ENCODE data around the gene ERGIC3. TPM values are rescaled to one million over a fixed set of nuclear protein-coding genes. Genes with fewer than 3 reads are reported as not detected.
"Not testable (repeated sequence)": the region's sequence is repeated elsewhere in the genome, so short reads cannot be mapped to it uniquely, and the experiment has no call there.

Gene ERGIC3
- total and polyA plus RNA-seq, 10 donors, result 127 to 179 (median 147) TPM

DNA sequence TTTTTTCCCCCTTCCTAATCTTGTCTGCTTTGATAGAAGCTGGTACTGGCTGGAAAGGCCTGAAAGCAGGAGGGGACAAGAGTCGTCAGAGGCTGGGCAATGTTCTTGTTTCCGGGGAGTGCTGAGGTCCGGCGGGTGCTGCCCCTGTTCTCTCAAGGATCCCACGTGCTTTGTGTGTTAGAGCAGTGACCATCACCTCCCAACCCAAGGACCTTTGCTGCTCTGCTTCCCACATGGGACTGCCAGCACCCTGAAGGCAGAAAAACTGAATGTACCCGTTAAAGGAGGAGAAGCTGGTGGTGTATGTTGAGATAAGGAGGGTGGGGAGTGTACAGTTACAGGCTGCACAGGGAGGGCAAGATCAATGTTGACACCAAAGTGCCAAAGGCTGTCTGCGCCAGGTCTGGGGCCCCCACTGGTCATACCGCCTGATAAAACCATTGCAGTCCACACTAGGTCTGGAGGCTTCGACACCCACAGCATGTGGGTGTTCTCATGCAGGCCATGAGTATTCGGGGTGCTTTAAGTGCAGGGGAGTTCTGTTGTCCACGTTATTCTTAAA, 27.4 kb upstream of the ERGIC3 start:
- no peak for DNase-seq
- Histone ChIP-seq H3K4me3 (no peak overlapping the region), H3K27me3 (replicated peaks in 1 of 7) (no peaks in the 10 kb centered on the region), H3K9me3 (no peaks in the 10 kb centered on the region), H3K36me3 (peaks cover 3 to 69% (median 59%) of the 10 kb centered on the region in 6 donors), H3K27ac (no peak overlapping the region), H3K4me1 (peaks cover 0 to 5% (median 0%) of the 10 kb centered on the region in 6 donors)
- TF ChIP-seq POLR2AphosphoS5 (IDR thresholded peaks at IDR 0.05), result no peak
- TF ChIP-seq POLR2A (IDR thresholded peaks at IDR 0.05), result no peak
- TF ChIP-seq, protein P1, sequence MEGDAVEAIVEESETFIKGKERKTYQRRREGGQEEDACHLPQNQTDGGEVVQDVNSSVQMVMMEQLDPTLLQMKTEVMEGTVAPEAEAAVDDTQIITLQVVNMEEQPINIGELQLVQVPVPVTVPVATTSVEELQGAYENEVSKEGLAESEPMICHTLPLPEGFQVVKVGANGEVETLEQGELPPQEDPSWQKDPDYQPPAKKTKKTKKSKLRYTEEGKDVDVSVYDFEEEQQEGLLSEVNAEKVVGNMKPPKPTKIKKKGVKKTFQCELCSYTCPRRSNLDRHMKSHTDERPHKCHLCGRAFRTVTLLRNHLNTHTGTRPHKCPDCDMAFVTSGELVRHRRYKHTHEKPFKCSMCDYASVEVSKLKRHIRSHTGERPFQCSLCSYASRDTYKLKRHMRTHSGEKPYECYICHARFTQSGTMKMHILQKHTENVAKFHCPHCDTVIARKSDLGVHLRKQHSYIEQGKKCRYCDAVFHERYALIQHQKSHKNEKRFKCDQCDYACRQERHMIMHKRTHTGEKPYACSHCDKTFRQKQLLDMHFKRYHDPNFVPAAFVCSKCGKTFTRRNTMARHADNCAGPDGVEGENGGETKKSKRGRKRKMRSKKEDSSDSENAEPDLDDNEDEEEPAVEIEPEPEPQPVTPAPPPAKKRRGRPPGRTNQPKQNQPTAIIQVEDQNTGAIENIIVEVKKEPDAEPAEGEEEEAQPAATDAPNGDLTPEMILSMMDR (IDR thresholded peaks at IDR 0.05 in 8 of 11, conservative IDR thresholded peaks at IDR 0.05 in 3 of 11), result no peak
- intact Hi-C loops (cut with DNase I; ENCODE audit: low total_unique reads), result no loop called here
- 81 to 92% (median 90%) methylated on average over 11 of the region's 11 CpGs for WGBS, 5 donors

DNA sequence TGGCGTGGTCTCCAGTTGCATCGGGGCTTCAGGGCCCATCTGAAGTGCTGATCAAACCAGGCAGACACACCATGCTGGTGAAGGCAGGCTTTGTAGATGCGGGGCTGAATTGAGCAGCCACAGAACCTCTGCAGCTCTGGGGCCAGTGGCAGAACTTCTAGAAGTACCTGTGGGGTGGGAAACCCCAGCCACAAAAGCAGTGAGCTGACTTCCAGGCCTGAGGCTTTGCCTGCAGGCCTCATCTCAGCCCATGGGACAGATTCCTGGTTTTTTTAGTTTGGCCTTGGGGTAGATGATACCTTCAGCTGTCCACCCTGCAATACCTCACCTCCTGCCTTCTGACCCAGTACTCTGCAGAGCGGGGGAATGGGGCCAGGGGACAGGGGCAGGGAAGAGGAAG, 26.5 kb upstream of the ERGIC3 start:
- intact Hi-C loops (cut with DNase I; ENCODE audit: low total_unique reads), result no loop called here
- Histone ChIP-seq H3K9me3 (no peaks in the 10 kb centered on the region), H3K4me3 (no peak overlapping the region), H3K4me1 (no peaks in the 10 kb centered on the region), H3K36me3 (peaks cover 2 to 60% (median 50%) of the 10 kb centered on the region in 6 donors), H3K27me3 (replicated peaks in 1 of 7) (no peaks in the 10 kb centered on the region), H3K27ac (no peak overlapping the region)
- 92 to 100% (median 96%) methylated on average over 1 to 4 of the region's 4 CpGs for WGBS, 5 donors
- TF ChIP-seq POLR2AphosphoS5 (IDR thresholded peaks at IDR 0.05) (no peak), POLR2A (IDR thresholded peaks at IDR 0.05) (no peak)
- TF ChIP-seq, protein P1 (IDR thresholded peaks at IDR 0.05 in 8 of 11, conservative IDR thresholded peaks at IDR 0.05 in 3 of 11), result no peak
- DNase-seq, result no peak

DNA sequence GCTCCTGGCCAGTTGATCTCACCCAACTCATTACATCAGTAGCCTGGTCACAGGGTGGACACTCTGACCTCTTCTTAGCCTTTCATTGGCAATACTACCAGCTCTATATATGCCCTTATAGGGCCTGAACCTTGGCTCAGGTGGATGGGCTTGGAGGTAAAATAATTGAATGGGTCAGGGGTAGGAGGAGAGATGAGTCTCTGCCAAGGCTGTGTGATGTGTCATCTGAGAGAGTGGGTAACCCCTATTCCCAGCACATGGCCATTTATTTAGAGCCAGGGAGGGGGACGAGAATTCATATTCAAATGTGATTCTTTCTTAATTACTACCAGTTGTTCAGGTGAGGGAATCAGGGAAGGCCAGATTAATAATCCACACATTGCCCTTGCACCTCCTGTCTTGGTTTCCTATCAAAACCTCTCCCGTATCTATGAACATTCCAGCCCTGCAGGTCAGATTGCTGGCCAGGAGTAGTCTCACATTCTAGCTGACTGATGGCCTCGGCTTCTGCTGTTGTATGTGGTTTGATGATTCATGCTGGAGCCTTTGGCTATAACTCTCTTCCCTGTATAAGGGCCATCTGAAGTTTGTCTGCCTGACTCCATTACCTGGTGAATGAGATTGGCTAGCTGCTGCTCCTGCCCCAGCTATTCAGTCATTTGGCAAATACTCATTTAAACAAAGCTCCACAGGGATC, 25.8 kb upstream of the ERGIC3 start:
- no peak overlapping the region for H3K4me3 ChIP-seq
- H3K4me1 ChIP-seq, result no peaks in the 10 kb centered on the region
- peaks cover 0 to 52% (median 43%) of the 10 kb centered on the region in 6 donors for H3K36me3 ChIP-seq
- no peaks in the 10 kb centered on the region for H3K9me3 ChIP-seq
- no peaks in the 10 kb centered on the region for H3K27me3 ChIP-seq (replicated peaks in 1 of 7)
- 69 to 95% (median 84%) methylated on average over 3 of the region's 3 CpGs for WGBS, 5 donors
- DNase-seq, result no peak
- no peak overlapping the region for H3K27ac ChIP-seq
- TF ChIP-seq POLR2AphosphoS5 (IDR thresholded peaks at IDR 0.05) (no peak), POLR2A (IDR thresholded peaks at IDR 0.05) (no peak)
- TF ChIP-seq, protein P1 (IDR thresholded peaks at IDR 0.05 in 8 of 11, conservative IDR thresholded peaks at IDR 0.05 in 3 of 11), result no peak
- intact Hi-C loops (cut with DNase I; ENCODE audit: low total_unique reads), result no loop called here

DNA sequence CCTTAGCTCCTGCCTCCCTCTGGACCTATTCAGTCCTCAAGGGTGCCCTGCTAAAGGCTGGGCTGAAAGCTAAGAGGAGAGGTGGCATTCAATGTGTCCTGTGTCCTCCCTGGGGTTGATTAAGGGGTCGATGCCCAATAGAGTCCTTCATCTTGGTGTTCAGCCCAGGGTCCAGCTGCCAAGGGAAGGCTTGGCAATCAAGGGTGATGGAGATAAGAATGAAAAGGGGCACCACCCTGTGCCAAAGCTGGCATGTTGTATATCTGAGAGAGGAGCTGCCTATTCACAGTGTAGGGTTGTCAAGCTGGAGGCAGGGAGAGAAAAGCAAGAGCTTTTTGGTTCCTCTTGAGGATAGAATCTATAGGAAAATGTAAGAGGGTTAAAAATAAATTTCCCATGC, 24.8 kb upstream of the ERGIC3 start:
- H3K36me3 ChIP-seq, result peaks cover 0 to 42% (median 33%) of the 10 kb centered on the region in 6 donors
- H3K9me3 ChIP-seq, result no peaks in the 10 kb centered on the region
- no peaks in the 10 kb centered on the region for H3K4me1 ChIP-seq
- TF ChIP-seq, protein P1 (IDR thresholded peaks at IDR 0.05 in 8 of 11, conservative IDR thresholded peaks at IDR 0.05 in 3 of 11), result no peak
- TF ChIP-seq POLR2A (IDR thresholded peaks at IDR 0.05) (no peak), POLR2AphosphoS5 (IDR thresholded peaks at IDR 0.05) (no peak)
- intact Hi-C loops (cut with DNase I; ENCODE audit: low total_unique reads), result no loop called here
- 71 to 85% (median 78%) methylated on average over 1 of the region's 1 CpG for WGBS, 5 donors
- DNase-seq, result no peak
- H3K27ac ChIP-seq, result no peak overlapping the region
- H3K4me3 ChIP-seq, result no peak overlapping the region
- no peaks in the 10 kb centered on the region for H3K27me3 ChIP-seq (replicated peaks in 1 of 7)

DNA sequence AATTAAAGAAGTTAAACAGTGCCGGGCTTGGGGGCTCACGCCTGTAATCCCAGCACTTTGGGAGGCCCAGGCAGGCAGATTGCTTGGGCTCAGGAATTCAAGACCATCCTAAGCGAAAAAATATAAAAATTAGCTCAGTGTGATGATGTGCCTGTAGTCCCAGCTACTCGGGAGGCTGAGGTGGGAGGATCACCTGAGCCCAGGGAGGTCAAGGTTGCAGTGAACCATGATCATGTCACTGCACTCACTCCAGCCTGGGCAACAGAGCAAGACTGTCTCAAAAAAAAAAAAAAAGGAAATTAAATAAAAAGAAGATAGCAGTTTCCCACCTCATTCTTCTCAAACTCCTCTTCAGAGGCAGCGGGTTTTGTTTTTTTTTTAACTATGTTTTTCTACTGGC, 24.1 kb upstream of the ERGIC3 start:
- H3K4me1 ChIP-seq; DNase-seq; H3K27me3 ChIP-seq (replicated peaks in 1 of 7); H3K9me3 ChIP-seq; intact Hi-C loops (cut with DNase I; ENCODE audit: low total_unique reads); H3K4me3 ChIP-seq; H3K27ac ChIP-seq: not testable (repeated sequence)
- WGBS, 5 donors, result 84 to 95% (median 90%) methylated on average over 5 of the region's 5 CpGs
- peaks cover 0 to 36% (median 27%) of the 10 kb centered on the region in 6 donors for H3K36me3 ChIP-seq
